HG03432 (cell line): ENCODE data around the gene TRIM66.
A peak's percentile ranks its signal among the peaks of the same experiment; 100 is the strongest.

ENCODE experiments used
- ATAC-seq: cut with Tn5 transposase; IDR thresholded peaks from one replicate; pipeline ENCODE4 v1.9.1; 2021; ENCODE audit warnings: mild to moderate bottlenecking, moderate library complexity; ENCODE audit not compliant: unreplicated experiment

Gene TRIM66, protein sequence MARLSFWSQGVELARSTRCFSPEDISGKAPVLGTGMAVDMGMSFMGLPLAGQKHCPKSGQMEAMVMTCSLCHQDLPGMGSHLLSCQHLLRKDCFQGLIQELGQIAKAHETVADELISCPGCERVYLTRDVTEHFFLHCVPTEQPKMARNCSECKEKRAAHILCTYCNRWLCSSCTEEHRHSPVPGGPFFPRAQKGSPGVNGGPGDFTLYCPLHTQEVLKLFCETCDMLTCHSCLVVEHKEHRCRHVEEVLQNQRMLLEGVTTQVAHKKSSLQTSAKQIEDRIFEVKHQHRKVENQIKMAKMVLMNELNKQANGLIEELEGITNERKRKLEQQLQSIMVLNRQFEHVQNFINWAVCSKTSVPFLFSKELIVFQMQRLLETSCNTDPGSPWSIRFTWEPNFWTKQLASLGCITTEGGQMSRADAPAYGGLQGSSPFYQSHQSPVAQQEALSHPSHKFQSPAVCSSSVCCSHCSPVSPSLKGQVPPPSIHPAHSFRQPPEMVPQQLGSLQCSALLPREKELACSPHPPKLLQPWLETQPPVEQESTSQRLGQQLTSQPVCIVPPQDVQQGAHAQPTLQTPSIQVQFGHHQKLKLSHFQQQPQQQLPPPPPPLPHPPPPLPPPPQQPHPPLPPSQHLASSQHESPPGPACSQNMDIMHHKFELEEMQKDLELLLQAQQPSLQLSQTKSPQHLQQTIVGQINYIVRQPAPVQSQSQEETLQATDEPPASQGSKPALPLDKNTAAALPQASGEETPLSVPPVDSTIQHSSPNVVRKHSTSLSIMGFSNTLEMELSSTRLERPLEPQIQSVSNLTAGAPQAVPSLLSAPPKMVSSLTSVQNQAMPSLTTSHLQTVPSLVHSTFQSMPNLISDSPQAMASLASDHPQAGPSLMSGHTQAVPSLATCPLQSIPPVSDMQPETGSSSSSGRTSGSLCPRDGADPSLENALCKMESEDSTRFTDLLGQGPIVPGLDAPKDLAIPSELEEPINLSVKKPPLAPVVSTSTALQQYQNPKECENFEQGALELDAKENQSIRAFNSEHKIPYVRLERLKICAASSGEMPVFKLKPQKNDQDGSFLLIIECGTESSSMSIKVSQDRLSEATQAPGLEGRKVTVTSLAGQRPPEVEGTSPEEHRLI (N-terminal part only)

GRCh38 chr11:8682303-8683114 is at the start of gene TRIM66, which contains the start of gene RPL27A:
TRIM66 (minus strand) TSS chr11:8682665; CDS start chr11:8672274, 10,391 bp downstream.
RPL27A (plus strand) TSS chr11:8682792; CDS start chr11:8682814, 22 bp downstream.
- ATAC-seq = peak; percentile 96

GRCh38 chr11:8731647-8732323 is 49.3 kb upstream of the TRIM66 start:
- ATAC-seq = peak; percentile 43

DNA sequence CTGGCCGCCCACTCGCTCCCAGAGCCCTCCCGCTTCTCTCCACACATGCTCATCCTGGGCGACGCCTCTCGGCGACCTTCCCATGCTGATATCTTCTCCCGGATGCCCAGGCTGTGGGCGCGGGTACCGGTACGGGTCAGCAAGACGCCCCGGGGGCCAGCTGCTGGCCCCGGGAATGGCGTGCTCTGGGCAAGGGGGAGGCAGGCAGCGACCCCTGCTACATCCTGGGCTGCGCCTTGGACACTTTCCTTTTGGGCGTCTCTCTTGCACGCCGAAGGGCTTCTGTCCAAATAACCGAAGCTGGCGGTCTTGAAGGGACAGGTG is 48.2 kb upstream of the TRIM66 start:
- no peak for ATAC-seq

DNA sequence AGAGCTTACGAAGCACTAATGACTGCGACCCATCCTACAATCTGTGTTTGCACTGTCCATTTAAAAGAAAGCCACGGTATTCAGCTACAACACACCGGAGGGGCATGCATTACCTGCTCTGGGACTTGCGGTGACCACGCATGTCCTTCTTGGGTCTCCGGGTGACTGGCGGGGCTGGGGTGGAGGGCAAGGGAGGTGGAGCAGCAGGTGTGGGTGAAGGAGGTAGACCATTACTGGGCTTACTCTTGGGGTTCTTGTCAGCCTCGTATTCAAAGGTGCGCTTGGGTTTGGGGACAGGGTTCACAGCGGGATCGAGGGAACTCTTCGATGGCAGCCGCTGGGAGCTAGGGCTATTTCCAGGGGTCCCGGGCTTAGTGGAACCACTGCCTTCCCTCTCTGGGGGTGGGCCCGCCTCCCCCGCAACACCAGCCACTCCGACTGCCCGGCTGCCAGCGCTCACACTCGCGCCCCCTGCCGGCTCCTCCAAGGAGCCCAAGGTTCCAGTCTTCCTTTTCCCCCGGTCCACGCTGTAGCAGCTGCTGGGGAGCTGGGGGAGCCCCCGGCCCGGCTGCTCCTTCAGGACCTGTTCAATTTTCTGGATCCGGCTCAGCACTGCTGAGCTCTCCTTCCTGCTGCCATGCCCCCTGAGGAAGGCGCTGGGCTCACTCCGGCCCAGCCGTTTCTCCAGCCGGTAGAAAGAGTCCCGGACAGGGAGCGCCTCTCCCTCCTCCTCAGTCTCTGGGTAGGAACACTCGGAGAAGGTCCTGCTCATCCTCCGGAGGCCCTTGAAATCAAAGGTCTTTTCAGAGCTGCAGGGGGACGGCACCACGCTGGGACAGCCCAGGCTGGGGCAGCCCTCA is 47.6 kb upstream of the TRIM66 start:
- no peak for ATAC-seq

DNA sequence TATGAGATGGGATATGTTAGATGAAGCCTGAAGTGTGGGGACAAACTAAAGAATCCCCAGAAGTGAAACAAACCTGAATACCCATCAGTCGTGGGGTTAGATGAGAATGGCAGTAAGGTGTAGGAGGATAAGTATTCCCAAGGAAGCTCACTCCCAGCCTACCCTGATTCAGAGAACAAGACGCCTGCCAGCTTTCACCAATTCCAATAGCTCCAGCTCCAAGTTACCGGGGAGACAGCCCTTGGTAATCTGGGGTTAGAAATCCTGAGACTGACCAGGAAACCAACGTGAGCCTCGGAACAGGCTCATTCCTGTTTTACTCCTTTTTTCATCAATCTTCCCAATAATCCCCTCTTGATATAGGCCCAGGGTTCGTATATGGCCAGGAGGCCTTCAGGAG is 46.6 kb upstream of the TRIM66 start:
- ATAC-seq = no peak

DNA sequence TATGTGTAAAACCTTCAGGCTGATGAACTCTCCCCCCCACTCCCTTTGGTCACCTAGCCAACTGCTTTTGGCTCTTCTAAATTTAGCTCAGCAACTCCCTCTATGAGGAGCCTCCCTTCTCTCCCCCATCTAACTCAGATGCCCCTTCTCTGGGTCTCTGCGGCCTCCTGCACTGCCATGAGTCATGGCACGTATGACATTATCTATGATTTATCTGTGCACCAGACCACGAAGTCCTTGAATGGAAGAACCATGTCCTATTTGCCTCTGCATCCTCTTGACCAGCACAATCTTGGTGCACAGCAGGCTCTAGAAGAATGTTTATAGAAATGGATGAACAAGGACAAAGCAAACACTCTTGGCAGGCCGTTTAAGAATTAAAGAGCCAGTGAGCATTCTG is 46.1 kb upstream of the TRIM66 start:
- no peak for ATAC-seq

GRCh38 chr11:8726395-8726794 is 43.9 kb upstream of the TRIM66 start:
- no peak for ATAC-seq

DNA sequence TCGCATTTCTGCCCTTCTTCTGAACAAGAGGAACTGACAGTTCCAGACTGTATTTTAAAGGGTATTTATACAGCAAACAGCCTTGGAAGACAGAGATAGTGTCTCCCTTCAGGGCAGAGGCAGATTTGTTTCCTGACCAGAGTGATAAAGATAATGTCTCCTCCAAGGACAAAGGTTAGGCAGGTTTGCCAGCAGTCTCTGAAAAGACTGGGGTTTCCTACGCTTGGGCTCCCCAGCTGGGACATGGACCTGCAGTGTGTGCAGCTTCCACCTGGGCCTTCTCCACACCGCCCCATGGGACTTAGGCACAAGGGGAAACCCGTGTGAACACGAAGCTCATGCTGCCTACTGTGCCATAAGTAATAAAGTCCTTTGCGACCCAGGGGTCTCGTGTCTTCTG is 42.2 kb upstream of the TRIM66 start:
- ATAC-seq = no peak

DNA sequence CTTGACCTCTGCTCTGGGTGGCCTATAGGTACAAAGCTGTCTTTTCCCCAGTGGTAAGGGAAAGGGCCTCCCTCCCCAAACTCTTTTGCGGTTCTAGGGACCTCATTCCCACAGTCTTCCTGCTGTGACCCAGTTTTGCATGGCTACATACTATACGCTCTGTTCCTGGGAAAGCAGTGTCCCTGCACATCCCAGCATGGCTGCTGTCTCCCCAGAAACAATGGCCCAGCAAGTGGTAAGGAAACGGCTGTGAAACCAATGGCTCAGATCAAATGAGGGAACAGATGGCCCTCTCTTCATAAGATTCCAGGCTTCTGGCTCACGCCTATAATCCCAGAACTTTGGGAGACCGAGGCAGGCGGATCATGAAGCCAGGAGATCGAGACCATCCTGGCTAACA is 41.2 kb upstream of the TRIM66 start:
- no peak for ATAC-seq

DNA sequence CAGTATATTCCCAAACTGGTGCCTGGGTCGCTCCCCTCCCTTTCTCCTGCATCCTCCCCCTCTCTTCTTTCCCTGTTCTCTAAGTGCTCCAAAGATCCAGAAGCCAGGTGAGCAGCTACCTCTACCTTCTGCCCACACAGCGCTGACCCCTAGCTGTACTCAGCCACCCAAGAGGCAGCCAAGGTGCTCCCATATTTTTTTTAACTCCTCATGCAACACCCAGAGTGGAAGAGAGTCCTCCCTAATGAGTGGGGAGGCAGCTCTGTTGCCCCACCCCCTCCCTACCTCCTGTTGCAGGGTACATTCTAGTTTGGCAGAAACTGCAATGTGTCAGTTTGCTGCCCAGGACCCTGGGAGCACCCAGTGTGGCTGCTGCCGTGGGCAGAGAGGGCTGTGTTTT is 40.3 kb upstream of the TRIM66 start:
- ATAC-seq = no peak

GRCh38 chr11:8721609-8722500 is 39.4 kb upstream of the TRIM66 start:
- no peak for ATAC-seq

DNA sequence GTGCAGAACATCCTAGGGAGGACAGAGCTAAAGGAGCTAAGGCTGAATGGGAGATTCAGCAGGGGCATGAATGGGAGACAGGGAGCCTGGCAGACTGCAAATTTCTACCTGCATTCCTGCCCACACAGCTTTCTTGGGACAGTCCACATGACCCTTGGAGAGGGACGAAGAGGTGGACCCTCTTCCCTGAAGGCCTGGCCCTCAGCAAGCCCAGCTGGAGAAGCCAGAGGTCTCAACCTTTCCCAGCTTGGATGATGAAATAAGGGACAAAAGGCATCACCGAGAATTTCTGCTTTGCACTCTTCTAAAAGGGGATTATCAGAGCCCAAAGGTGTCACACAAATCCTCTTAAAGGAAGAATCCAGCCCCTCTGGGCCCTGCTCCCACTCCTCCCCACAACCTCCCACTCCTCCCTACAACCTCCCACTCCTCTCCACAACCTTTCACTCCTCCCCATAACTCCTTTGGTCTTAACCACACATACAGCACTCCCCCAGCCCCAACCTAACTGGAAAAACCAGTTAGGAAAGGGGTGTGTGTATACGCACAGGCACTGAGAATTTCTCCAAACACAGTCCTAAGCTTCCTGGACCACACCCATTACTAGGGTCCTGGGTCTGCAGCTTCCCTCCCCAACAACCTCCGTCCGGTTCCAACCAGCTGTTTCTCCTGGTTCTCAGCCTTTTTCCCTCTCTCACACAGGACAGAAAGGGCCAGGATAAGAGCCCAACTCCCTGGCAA is 38.6 kb upstream of the TRIM66 start:
- ATAC-seq = no peak

DNA sequence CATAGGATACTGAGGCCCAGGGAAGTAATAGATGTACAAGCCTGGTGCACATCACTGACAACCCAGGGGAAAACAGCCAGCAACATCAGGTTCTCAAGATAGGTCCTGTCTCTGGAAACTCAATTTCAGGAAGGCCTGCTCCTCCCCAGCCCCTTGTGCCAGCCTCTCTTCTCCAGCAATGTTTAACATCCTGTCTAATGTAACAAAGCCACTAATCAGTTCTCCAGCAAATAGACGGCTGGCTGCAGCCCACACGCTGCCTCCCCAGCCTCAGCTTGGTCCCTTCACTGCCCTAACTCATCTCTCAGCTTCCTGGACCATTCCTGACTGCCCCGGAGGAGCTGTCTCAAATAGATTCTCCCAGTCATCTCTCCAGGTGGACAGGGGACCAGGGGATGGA is 37.9 kb upstream of the TRIM66 start:
- no peak for ATAC-seq

DNA sequence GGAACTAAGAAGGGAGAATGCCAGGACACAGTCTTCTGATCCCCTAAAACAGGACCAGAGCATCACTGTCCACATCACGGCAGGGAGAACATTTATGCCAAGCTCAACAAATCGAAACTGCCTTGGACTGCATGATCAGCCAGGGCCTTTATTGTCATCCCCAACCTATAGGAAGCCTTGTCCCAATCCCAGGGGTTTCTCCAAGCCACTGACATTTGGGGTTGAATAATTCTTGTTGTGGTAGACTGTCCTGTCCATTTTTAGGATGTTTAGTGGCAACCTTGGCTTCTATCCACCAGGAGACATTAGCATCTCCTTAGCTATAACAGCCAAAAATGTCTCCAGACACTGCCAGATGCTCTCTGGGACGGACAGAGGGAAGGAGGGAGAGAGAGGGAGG is 37.3 kb upstream of the TRIM66 start:
- no peak for ATAC-seq

DNA sequence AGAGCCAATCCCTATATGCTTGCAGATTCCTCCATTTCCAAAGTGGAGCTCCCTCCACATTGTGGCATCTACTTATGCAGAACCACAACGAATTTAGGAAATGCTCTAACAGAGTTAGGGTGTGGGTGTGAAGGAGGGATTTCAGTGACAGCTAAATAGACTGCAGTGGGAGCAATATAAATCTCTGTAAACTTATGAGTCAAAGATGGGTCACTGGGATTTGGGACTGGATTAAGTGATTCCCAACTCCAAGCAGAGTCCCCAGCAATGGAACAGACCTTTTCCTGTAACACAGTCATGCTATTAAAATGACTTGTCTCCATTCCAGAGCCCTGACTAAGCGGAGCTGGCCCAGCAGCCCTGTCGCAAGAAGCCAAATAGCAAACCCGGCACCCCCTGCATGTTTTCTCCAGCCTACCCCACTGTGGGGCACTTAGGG is 36.8 kb upstream of the TRIM66 start:
- ATAC-seq = no peak

- no peak for ATAC-seq
These were observed 35.6 kb upstream of the TRIM66 start for GRCh38 chr11:8717876-8718753.

GRCh38 chr11:8717544-8717875 is 35.0 kb upstream of the TRIM66 start:
- no peak for ATAC-seq
